ENCODE data around the gene BATF3. TPM values are rescaled to one million over a fixed set of nuclear protein-coding genes. Genes with fewer than 3 reads are reported as not detected.
"Not testable (repeated sequence)": the region's sequence is repeated elsewhere in the genome, so short reads cannot be mapped to it uniquely, and the experiment has no call there.

BATF3 gene
- total RNA-seq, 4 donors from 2014 or later, result 0.83 to 2.3 (median 0.91) TPM; not detected in 1

DNA sequence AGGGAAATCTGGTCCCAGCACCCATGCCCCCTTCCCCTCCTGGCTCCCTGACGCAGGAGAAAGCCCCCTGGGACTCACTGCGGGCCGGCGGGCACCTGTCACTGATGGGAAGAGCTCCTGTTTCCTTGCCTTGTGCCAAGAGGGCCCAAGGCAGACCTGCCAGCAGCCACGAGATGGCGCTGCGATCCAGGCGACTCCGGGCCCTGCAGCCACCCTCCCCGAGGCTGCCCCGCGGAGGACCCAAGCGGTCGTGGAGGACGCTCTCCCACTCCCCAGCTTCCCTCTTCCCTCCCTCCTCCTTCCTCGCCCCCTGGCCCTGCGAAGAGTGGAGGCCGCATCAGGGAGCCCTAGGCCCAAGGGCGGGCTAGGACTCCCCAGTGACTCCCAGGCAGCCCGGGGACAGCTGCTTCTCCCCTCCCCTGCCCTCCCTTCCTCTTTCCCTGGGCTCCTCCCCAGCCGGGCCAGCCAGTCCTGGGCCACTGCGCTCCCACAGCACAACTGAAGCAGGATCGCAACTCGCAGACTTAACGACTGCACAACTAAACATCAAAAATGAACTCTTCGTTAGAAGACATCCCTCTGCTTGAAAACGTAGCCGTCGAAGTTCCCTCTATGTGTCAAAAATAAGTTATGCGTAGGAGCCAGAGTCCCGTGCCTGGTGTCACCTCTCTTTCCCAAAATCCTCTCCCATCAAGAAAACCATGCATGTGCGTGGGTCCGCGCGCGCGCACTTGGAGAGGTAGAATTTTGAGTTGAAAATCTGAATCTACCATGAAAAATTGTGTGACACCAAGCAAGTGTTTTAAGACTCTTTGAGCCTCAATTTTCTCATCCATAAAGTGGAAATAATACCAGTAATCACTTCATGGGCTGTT lies 34.2 kb downstream of the BATF3 start:
- Histone ChIP-seq H3K27me3 (peaks cover 0 to 11% (median 0%) of the 10 kb centered on the region in 4 donors), H3K9me3 (no peaks in the 10 kb centered on the region), H3K36me3 (no peaks in the 10 kb centered on the region), H3K27ac (peak overlapping the region; percentile 47 to 86 (median 80)), H3K4me3 (peak overlapping the region; percentile 26 to 78 (median 57)), H3K4me1 (peaks cover 7 to 40% (median 21%) of the 10 kb centered on the region in 3 donors)
- DNase-seq, result no peak
- 25 to 32% methylated on average over 22 to 23 of the region's 37 CpGs for WGBS, 2 donors
- intact Hi-C loops (cut with DNase I), result loop anchor here (10.0 kb wide), 1 partner anchor 99 kb away; no protein-coding TSS in a partner anchor
- TF ChIP-seq POLR2A (IDR thresholded peaks at IDR 0.05), result no peak
- TF ChIP-seq CTCF (IDR thresholded peaks at IDR 0.05), result peak; percentile 86 to 97 (median 90)

DNA sequence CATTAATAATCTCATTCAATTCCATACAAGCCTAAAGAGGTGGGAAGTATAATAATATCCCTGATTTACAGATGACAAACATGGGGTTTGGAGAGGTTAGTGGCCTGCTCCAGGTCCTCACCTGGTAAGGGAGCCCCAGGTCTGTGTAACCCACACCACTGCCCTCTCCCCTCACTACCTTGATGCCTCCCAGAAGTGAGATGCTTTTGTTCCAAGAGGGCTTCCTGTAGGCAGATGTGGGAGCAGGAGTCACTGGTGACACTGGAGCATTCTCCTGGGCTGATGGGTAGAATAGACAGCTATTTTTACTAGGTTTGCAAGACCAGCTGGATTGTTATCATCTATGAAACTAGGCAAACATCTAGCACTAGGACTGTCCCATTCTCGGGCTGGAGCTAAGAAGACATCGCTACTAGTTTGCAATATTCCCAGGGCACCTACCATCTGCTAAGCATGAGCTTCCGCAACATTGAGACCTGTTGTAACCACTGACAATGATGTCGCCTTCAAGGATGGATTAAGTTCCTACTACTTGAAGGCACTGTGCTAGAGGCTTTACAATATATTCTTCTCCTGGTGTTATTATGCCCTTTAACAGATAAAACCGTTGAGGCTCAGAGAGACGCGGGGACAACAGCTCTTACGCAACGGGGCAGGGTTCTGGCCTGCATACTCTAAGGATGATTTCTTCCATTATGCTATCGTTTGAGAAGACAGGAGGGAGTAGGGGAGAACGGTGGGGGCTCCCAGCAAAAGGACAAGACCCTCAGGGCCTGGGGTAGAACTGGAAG lies 35.0 kb downstream of the BATF3 start:
- Histone ChIP-seq H3K9me3 (no peaks in the 10 kb centered on the region), H3K36me3 (no peaks in the 10 kb centered on the region), H3K27ac (peak overlapping the region in 2 of 4 donors; percentile 81 to 86), H3K27me3 (peaks cover 0 to 10% (median 0%) of the 10 kb centered on the region in 4 donors), H3K4me3 (peak overlapping the region in 1 of 4 donors; percentile 78), H3K4me1 (peaks cover 7 to 40% (median 21%) of the 10 kb centered on the region in 3 donors)
- intact Hi-C loops (cut with DNase I), result loop anchor here (10.0 kb wide), 1 partner anchor 100 kb away; no protein-coding TSS in a partner anchor
- 74 to 84% methylated on average over 9 to 10 of the region's 11 CpGs for whole genome bisulfite sequencing, 2 donors
- DNase-seq, result no peak
- TF ChIP-seq CTCF (IDR thresholded peaks at IDR 0.05), result no peak

- 86% methylated on average over 4 of the region's 7 CpGs; no CpG with 5 or more reads in 1 of the 2 donors for WGBS, 2 donors
- H3K27me3 ChIP-seq, result peaks cover 0 to 23% (median 0%) of the 10 kb centered on the region in 4 donors
- intact Hi-C loops (cut with DNase I); H3K27ac ChIP-seq; H3K9me3 ChIP-seq; H3K4me1 ChIP-seq; H3K4me3 ChIP-seq; DNase-seq; H3K36me3 ChIP-seq: not testable (repeated sequence)
Measured at GRCh38 chr1:212658250-212658649, 41.4 kb downstream of the BATF3 start.

DNA sequence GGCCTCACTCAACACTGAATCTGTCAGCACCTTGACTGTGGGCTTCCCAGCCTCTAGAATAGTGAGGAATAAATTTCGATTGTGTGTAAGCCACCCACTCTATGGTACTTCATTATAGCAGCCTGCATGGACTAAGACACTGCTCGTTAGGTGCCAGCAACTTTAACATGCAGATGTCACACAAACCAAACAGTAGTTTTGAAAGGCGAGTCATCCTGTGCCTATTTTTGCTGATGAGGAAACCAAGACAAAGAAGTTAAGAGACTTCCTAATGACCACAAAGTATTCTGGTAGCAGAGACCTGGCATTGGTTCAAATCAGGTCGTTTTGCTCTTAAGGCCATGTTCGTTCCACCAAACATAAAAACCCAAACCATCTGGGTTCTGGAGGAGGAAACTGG lies 42.9 kb downstream of the BATF3 start:
- WGBS, 2 donors, result 84% methylated on average over 5 of the region's 5 CpGs; no CpG with 5 or more reads in 1 of the 2 donors
- Histone ChIP-seq H3K36me3 (no peaks in the 10 kb centered on the region), H3K4me1 (no peaks in the 10 kb centered on the region), H3K4me3 (no peak overlapping the region), H3K27ac (no peak overlapping the region), H3K9me3 (no peaks in the 10 kb centered on the region), H3K27me3 (peaks cover 0 to 23% (median 0%) of the 10 kb centered on the region in 4 donors)
- TF ChIP-seq POLR2A (IDR thresholded peaks at IDR 0.05), result no peak
- TF ChIP-seq CTCF (IDR thresholded peaks at IDR 0.05), result no peak
- intact Hi-C loops (cut with DNase I), result no loop called here
- no peak for DNase-seq

- Histone ChIP-seq H3K4me3 (no peak overlapping the region), H3K4me1 (no peaks in the 10 kb centered on the region), H3K36me3 (no peaks in the 10 kb centered on the region), H3K9me3 (no peaks in the 10 kb centered on the region), H3K27ac (no peak overlapping the region), H3K27me3 (peaks cover 0 to 23% (median 0%) of the 10 kb centered on the region in 4 donors)
- DNase-seq, result no peak
- intact Hi-C loops (cut with DNase I), result no loop called here
- TF ChIP-seq CTCF (IDR thresholded peaks at IDR 0.05) (no peak), POLR2A (IDR thresholded peaks at IDR 0.05) (no peak)
- WGBS, 2 donors, result 33 to 54% methylated on average over 3 to 4 of the region's 6 CpGs
Measured at GRCh38 chr1:212655668-212656440, 43.8 kb downstream of the BATF3 start.
